HG02571 (cell line): ENCODE measurements around the gene CCL16.
"Not testable (repeated sequence)": the region's sequence is repeated elsewhere in the genome, so short reads cannot be mapped to it uniquely, and the experiment has no call there.

ENCODE experiments used
- ATAC-seq: cut with Tn5 transposase; IDR thresholded peaks from one replicate; pipeline ENCODE4 v1.9.1; 2021; ENCODE audit warnings: mild to moderate bottlenecking, moderate library complexity; ENCODE audit not compliant: unreplicated experiment

CCL16 gene

DNA sequence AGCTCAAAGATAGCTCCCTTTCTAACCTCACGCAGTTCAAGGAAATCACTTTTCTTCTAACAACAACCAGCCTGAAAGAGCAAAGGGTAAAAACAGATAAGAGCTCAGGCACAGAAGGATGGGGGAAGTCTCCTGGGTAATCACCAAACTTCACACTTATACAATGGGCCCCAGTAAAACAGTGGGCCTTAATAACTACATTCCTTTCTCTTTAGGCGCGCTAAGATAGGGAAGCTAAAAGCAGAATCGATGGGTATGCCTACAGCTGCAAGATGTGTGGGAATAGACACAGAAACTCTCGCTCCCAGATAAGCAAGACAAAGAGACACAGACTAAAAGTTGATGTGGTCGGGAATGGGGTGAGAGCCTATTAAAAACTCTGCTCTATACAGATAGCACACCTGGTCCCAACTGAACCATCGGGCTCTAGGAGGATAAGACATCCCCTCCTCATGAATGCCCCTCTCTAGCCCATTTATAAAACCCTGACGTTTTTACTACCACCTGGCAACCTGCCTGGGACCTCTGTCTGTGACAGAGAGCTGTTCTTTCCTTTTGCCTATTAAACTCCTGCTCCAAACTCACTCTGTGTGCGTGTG is 38.6 kb downstream of the CCL16 start:
- no peak for ATAC-seq

DNA sequence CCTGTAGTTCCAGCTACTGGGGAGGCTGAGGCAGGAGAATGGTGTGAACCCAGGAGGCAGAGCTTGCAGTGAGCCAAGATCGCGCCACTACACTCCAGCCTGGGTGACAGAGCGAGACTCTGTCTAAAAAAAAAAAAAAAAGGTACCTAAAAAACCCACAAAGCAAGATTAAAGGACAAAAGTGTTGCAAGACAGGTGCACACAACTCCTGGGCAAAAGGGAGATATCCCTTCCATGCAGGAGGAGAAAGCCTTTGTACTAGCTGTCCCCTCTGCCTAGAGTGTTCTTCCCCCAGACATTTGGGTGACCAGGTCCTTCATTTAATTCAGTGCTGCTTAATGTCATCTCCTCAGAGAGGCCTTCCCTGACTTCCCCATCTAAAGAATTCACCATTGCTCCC is 42.8 kb downstream of the CCL16 start:
- not testable (repeated sequence) for ATAC-seq

DNA sequence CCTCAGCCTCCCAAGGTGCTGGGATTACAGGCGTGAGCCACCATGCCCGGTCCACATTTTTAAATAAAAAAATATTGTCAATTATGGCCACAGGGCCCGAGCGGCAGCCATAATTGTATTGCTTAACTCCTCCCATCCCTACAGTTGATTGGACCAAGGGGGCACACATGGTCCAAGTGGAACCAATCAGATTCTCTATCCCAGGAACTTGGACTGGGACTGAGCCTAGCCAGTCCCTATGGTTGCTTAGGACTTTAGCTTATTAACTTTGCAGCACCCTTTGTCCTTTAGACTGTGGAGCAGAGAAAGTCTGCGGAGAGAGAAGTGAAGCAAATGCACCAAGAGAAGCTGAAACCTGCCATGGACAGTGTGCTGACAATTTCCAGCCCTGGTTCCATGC is 45.2 kb downstream of the CCL16 start:
- no peak for ATAC-seq

DNA sequence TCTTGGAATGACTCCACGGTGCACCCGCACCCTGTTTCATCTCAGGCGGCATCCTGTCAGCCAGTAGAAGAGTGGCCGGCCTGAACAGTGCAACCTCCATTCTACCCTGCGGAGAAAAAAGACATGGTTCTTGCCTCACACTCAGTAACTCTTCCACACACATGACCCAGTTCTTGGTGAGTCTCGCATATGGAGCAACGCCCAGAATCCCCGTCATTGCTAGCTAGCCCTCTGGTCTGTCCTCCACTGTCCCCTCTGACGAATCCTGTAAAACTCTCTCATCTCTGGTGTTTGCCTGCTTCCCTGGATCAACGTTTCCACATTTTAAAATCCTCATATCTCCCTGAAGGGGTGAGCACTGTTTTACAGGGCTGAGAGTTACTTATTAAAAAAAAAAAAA is 46.5 kb downstream of the CCL16 start:
- ATAC-seq, result no peak

DNA sequence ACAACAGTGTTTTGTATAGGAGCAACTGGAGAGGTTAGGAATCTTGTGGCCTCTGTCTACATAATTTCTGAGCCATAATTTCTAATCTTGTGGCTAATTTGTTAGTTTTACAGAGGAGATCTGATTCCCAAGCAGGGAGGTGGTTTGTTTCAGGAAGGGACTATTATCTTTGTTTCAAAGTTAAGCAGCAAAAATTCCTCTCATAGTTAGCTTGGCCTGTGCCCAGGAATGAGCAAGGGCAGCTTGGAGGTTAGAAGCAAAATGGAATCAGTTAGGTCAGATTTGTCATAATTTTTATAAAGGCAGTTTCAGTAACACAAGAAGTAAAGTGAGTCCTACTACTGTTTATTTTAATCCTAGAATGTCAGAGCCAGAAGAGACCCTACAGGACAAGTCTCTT is 48.7 kb downstream of the CCL16 start:
- ATAC-seq, result no peak

DNA sequence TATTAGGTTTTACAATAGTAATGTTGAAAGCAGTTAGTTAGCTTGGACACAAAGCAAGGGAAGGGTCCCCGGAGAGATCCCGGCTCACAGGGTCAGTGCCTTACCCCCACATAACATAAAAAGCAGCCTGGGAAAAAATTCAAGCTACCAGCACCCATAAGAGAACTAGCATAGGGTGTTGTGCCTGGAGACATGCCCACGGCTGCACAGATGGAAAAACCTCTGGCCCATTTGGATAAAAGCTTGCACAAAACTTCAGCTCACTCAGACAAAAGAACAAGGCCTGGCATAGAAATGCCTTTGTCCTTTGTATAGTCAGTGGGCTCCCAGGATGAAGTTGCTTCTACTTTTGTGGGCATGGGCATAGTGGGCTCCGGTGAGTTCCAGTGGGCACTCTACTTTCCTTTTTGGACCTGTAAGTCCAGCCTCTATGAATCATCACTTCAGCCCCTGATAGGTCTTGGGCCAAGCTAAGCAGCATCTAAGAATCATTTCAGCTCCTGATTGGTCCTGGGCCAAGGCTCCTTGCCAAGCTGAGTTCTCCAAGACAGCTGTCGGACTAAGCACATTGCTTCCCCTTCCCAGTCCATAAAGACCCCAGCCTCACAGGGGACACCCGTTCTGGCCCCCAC is 49.4 kb downstream of the CCL16 start:
- no peak for ATAC-seq

DNA sequence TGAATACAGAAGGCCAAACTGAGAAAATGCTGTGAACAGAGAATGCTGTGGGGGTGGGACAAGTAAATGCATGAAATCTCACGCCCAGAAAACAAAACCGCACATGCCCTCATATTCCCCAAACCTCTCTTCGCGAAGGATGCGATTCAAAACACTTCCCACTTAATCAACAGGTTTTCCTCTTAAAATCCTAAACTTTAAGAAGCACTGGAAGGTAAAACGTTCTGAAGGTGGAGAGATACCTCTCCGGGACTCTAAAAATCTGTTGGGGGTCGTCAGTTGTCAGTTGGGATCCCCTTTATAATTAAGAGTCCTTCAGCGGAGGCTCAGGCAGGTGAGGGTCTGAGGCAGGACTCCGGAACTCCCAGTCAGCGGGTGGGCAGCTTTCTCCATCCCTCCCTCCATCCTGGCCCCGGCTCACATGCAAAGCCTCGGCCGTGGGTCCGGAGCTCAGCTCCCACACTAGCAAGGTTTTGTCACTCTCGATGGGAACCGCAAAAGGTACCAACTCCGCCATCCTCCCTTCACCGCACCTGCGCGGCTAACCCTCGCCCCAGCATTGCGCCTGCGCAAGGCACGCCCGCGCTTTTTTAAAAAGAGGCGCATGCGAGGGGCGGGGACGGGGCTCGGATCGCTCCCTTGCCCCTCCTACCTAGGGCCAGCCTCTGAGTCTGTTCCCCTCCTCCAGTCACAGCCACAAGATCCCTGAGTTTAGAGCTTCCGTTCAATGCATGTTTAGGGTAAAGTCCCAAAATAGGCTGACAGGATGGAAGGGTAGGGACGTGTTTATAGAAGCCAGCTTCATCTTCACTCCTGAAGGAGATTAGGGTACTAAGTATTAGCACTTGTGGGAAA is 50.9 kb downstream of the CCL16 start, which contains the start of gene RDM1:
Gene RDM1 (minus strand): TSS at position 563 of the 855 bp plus-strand sequence. CDS start 46 bp downstream, at position 517.
- no peak for ATAC-seq

DNA sequence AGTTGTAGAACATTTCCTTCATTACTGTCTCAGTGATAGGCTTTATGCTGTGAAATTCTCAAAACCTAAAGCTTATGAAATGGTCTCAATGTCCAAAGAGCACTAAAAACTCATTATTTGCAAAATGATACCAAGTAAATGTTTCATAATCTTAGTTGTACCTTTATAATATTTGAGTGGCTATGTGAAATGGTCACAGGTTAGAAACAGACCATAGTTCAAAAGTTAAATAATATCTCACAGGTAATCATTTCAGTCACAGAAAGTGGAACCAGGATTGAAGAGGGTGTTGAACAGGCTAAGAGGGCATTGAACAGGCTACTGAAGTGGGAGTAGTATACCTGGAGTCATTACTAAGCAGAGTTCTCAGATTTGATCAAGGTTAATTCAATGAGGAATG is 53.6 kb downstream of the CCL16 start:
- ATAC-seq, result no peak
